HepG2 (cell line): ENCODE measurements around the gene MAN1A2. TPM values are rescaled to one million over a fixed set of nuclear protein-coding genes. Genes with fewer than 3 reads are reported as not detected.

Experiments
- AGO2 ChIP-seq: fragments of 200-400 bp; formaldehyde crosslinking; optimal IDR thresholded peaks from 2 replicates; pipeline ENCODE3; 2017; ENCODE audit warnings: mild to moderate bottlenecking, low read depth, low read length, moderate library complexity
- CEBPB ChIP-seq: IDR thresholded peaks from 2 replicates; pipeline ENCODE4 v1.6.1; 2011; ENCODE audit warnings: low read depth, low read length, improper control_type of control experiment, borderline replicate concordance
- CHD2 ChIP-seq: IDR thresholded peaks from 2 replicates; pipeline ENCODE4 v1.6.1; 2011; ENCODE audit warnings: low read depth, low read length, improper control_type of control experiment
- CSRNP2 ChIP-seq: sonication (generic); formaldehyde crosslinking; conservative IDR thresholded peaks from 2 replicates; pipeline ENCODE4 v1.8.0; 2022; ENCODE audit warnings: low read depth, missing genetic modification reagents
- ERF ChIP-seq: IDR thresholded peaks from 2 replicates; pipeline ENCODE4 v1.6.1; 2018; ENCODE audit warnings: missing biosample characterization, missing genetic modification reagents
- FOXO1 ChIP-seq: sonication (generic); formaldehyde crosslinking; IDR thresholded peaks from 2 replicates; pipeline ENCODE4 v1.4.0; 2020; ENCODE audit warnings: missing genetic modification reagents
- HNRNPH1 ChIP-seq: fragments of 200-400 bp; formaldehyde crosslinking; optimal IDR thresholded peaks from 2 replicates; pipeline ENCODE3; 2017; ENCODE audit warnings: mild to moderate bottlenecking, low read depth, low read length
- IKZF5 ChIP-seq: IDR thresholded peaks from 2 replicates; pipeline ENCODE4 v1.6.1; 2018; ENCODE audit warnings: missing genetic modification reagents, mild to moderate bottlenecking, missing compliant biosample characterization
- KAT7 ChIP-seq: IDR thresholded peaks from 2 replicates; pipeline ENCODE4 v1.6.1; 2018; ENCODE audit warnings: borderline replicate concordance, missing compliant biosample characterization
- LBX2 ChIP-seq: sonication (generic); formaldehyde crosslinking; IDR thresholded peaks from 2 replicates; pipeline ENCODE4 v1.5.0; 2020; ENCODE audit warnings: missing genetic modification reagents, mild to moderate bottlenecking, borderline replicate concordance
- NONO ChIP-seq, 2 experiments: fragments of 450-650 bp in 1 of 2; sonication (generic) in 1 of 2; formaldehyde crosslinking in 1 of 2; IDR thresholded peaks in 1 of 2; conservative IDR thresholded peaks in 1 of 2; 2 replicates each; pipeline versions ENCODE4 v1.6.1 to v1.8.0; 2017 to 2022; ENCODE audit warnings: mild to moderate bottlenecking in 1 of 2, missing genetic modification reagents in 1 of 2, moderate library complexity in 1 of 2
- RBFOX2 ChIP-seq: fragments of 200-400 bp; formaldehyde crosslinking; IDR thresholded peaks from 2 replicates; pipeline ENCODE4 v1.6.1; 2017; ENCODE audit warnings: low read depth, mild to moderate bottlenecking, low read length
- SRY ChIP-seq: sonication (generic); formaldehyde crosslinking; IDR thresholded peaks from 2 replicates; pipeline ENCODE4 v1.8.0; 2022; ENCODE audit warnings: mild to moderate bottlenecking, missing genetic modification reagents
- TSC22D2 ChIP-seq: sonication (generic); formaldehyde crosslinking; IDR thresholded peaks from 2 replicates; pipeline ENCODE4 v1.5.1; 2020; ENCODE audit warnings: missing genetic modification reagents, mild to moderate bottlenecking, borderline replicate concordance
- YEATS2 ChIP-seq: sonication (generic); formaldehyde crosslinking; IDR thresholded peaks from 2 replicates; pipeline ENCODE4 v1.4.0; 2020; ENCODE audit warnings: missing genetic modification reagents, borderline replicate concordance
- ZNF205 ChIP-seq: IDR thresholded peaks from 2 replicates; pipeline ENCODE4 v1.6.1; 2018; ENCODE audit warnings: missing biosample characterization, missing genetic modification reagents
- ZNF501 ChIP-seq: sonication (generic); formaldehyde crosslinking; IDR thresholded peaks from 2 replicates; pipeline ENCODE4 v1.5.1; 2020; ENCODE audit warnings: mild to moderate bottlenecking, moderate library complexity, missing genetic modification reagents
- ZNF703 ChIP-seq: sonication (generic); formaldehyde crosslinking; IDR thresholded peaks from 2 replicates; pipeline ENCODE4 v1.5.1; 2020; ENCODE audit warnings: missing genetic modification reagents, mild to moderate bottlenecking, moderate library complexity, borderline replicate concordance
- ZNF800 ChIP-seq: sonication (generic); formaldehyde crosslinking; IDR thresholded peaks from 2 replicates; pipeline ENCODE4 v1.4.0; 2020; ENCODE audit warnings: missing genetic modification reagents
- polyA plus RNA-seq, 8 experiments: library from polyadenylated mRNA; depleted of rRNA in 3 of 8; stranded (reverse) in 7 of 8; unstranded in 1 of 8; fragments of >200 nt; fragmentation: Illumina TruSeq in 4 of 8; extraction: Trizol in 4 of 8; gene quantifications; 2 replicates each; pipeline versions ENCODE4 v1.2.1 to v1.2.3, GENCODE V29; 2011 to 2016; ENCODE audit warnings: low read depth in 4 of 8, missing spikeins in 1 of 8, mixed read lengths in 1 of 8; ENCODE audit not compliant: insufficient read depth in 1 of 8
- total RNA-seq, 5 experiments: library from RNA; depleted of rRNA; stranded (reverse); fragments of >200 nt; fragmentation: Illumina TruSeq; extraction: Trizol; gene quantifications; 2 replicates each; pipeline ENCODE4 v1.2.3, GENCODE V29; 2016; ENCODE audit warnings: low read depth in 1 of 5
- TF ChIP-seq, protein P1 (sequence below): sonication (generic); formaldehyde crosslinking; IDR thresholded peaks from 2 replicates; pipeline ENCODE4 v1.9.0; 2022; ENCODE audit warnings: low read depth, missing genetic modification reagents

Gene MAN1A2
- total and polyA plus RNA-seq, 2 of the 13 experiments (the other 11 are each of a cell fraction or from before 2014, with no cell fraction given) = 8.0 to 19.9 TPM

DNA sequence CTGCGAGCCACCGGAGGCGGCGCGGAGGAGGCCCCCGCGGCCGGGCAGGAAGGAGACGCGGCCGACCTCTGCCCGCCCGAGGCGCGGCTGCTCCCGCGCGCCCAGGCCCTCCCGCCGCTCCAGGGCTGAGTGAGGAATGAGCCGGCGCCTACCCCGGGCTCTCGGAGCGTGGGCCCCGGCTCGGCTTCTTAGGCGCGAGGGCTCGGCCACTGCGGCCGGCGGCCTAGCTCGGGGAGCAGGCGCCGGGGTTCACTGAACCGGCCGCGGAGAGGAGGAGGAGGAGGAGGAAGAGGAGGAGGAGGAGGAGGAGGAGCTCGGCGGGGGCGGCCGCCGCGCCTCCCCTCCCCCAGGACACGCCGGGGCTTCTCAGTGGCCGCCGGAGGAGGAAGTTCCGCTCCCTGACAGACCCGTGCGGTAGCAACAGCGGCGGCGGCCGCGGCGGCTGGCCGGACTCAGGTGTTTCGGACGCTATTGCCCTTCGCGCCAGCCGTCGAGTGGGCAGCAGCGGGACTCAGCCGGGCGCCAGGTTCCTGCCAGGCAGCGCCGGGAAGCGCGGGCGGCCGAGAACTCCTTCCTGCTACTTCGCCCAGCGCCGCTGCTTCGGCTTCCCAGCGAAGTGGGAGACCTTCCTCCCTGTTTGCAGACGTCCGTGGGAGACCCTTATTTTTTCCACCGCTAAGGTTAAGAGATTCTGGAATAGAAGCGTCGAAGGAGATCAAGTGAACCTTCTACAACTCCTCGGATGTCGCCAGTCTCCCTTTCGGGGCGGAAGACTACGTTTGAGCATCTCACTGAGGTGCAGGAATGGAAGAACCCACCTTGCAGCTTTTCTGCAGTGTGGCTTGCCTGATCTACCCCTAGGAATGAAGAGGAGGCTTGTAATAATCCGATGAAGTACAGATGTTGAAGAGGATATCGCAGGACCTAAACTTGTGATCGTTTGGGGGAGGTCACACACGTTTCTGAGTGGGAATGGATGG, at the start of gene MAN1A2 (continued):
- TF ChIP-seq LBX2 (CRISPR knock-in tag) (no peak), FOXO1 (no peak), ZNF703 (0 out of 2 replicates have a peak, but pooled peaks have one; percentile 33), KAT7 (peak; percentile 74; the same call in 1 of the 2 replicates), CHD2 (0 out of 2 replicates have a peak, but pooled peaks have one; percentile 13), YEATS2 (peak; percentile 70; the same call in 1 of the 2 replicates), ZNF205 (CRISPR knock-in tag) (no peak), RBFOX2 (peak; percentile 94), CSRNP2 (CRISPR knock-in tag) (0 out of 2 replicates have a peak, but pooled peaks have one; percentile 41), SRY (CRISPR knock-in tag) (0 out of 2 replicates have a peak, but pooled peaks have one; percentile 48), NONO (IDR thresholded peaks at IDR 0.05) (no peak), NONO (CRISPR knock-in tag; conservative IDR thresholded peaks at IDR 0.05) (no peak; the same call in 1 of the 2 replicates), CEBPB (no peak), TSC22D2 (CRISPR knock-in tag) (peak; percentile 51; the same call in 1 of the 2 replicates), ERF (peak; percentile 39; the same call in 1 of the 2 replicates), IKZF5 (peak; percentile 65; the same call in 1 of the 2 replicates), ZNF501 (CRISPR knock-in tag) (peak; percentile 40; the same call in 1 of the 2 replicates), HNRNPH1 (no peak), ZNF800 (CRISPR knock-in tag) (0 out of 2 replicates have a peak, but pooled peaks have one; percentile 27), AGO2 (peak; percentile 47)
- TF ChIP-seq, protein P1, sequence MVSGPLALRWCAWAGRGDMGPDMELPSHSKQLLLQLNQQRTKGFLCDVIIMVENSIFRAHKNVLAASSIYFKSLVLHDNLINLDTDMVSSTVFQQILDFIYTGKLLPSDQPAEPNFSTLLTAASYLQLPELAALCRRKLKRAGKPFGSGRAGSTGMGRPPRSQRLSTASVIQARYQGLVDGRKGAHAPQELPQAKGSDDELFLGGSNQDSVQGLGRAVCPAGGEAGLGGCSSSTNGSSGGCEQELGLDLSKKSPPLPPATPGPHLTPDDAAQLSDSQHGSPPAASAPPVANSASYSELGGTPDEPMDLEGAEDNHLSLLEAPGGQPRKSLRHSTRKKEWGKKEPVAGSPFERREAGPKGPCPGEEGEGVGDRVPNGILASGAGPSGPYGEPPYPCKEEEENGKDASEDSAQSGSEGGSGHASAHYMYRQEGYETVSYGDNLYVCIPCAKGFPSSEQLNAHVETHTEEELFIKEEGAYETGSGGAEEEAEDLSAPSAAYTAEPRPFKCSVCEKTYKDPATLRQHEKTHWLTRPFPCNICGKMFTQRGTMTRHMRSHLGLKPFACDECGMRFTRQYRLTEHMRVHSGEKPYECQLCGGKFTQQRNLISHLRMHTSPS (CRISPR knock-in tag) = 0 out of 2 replicates have a peak, but pooled peaks have one; percentile 51
